Fibroblast of pulmonary artery (primary cell): ENCODE results near the gene NFATC1.

ENCODE experiments used
- DNase-seq: peaks from one replicate; pipeline ENCODE4 v3.0.0-alpha.2; 2010; ENCODE audit warnings: low read depth
- H3K4me3 ChIP-seq: replicated peaks from 2 replicates; pipeline ENCODE4 v1.5.1; 2011; ENCODE audit warnings: low read depth, mild to moderate bottlenecking, control low read depth, low read length, moderate library complexity
- TF ChIP-seq, protein P1 (sequence below): IDR thresholded peaks from 2 replicates; pipeline ENCODE4 v1.5.1; 2011; ENCODE audit warnings: mild to moderate bottlenecking, control low read depth, low read length, inconsistent platforms; ENCODE audit errors: missing control alignments

The NFATC1 gene

DNA sequence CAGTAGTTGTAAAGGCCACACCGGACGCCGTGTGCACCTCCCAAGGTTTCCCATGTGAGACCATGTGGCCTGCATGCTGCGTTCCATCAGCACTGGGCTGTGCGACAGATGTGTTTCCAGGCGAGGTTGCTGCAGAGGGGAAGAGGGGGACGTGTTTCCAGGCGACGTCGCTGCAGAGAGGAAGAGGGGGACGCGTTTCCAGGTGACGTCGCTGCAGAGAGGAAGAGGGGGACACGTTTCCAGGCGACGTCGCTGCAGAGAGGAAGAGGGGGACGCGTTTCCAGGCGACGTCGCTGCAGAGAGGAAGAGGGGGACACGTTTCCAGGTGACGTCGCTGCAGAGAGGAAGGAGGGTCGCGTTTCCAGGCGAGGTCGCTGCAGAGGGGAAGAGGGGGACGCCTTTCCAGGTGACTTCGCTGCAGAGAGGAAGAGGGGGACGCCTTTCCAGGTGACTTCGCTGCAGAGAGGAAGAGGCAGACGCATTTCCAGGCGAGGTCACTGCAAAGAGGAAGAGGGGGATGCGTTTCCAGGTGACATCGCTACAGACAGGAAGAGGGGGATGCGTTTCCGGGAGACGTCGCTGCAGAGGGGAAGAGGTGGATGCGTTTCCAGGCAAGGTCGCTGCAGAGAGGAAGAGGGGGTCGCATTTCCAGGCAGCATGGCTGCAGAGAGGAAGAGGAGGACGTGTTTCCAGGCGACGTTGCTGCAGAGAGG lies 24.5 kb downstream of the NFATC1 start:
- TF ChIP-seq, protein P1, sequence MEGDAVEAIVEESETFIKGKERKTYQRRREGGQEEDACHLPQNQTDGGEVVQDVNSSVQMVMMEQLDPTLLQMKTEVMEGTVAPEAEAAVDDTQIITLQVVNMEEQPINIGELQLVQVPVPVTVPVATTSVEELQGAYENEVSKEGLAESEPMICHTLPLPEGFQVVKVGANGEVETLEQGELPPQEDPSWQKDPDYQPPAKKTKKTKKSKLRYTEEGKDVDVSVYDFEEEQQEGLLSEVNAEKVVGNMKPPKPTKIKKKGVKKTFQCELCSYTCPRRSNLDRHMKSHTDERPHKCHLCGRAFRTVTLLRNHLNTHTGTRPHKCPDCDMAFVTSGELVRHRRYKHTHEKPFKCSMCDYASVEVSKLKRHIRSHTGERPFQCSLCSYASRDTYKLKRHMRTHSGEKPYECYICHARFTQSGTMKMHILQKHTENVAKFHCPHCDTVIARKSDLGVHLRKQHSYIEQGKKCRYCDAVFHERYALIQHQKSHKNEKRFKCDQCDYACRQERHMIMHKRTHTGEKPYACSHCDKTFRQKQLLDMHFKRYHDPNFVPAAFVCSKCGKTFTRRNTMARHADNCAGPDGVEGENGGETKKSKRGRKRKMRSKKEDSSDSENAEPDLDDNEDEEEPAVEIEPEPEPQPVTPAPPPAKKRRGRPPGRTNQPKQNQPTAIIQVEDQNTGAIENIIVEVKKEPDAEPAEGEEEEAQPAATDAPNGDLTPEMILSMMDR, result no peak
- DNase-seq, result no peak
- H3K4me3 ChIP-seq, result no peak overlapping the region

DNA sequence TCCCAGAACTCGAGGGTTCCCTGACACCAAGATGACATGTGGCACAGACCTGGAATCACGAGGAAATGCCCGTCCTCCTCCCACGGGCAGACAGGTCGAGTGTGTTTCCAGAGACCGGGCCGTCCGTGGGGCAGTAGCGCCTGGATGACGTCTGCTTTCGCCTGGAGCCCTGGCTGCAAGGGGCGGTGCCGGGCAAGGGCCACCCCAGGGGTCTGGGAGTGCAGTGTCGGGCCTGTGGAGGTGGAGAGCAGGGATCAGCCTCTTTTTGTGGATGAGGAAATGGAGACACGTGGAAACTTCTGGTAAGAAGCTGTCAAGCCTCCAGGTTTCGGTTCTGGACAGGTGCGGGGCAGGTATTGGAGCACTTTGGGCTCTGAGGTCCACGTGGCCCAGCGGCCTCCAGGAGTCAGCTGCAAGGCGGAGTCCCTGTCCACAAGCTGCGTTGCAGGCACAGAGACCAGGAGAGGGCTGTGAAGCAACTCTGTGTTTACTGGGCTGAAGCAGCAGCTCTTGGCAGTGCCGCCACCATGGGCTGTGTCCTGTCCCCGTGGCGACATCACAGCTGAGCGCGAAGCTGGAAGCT lies 25.6 kb downstream of the NFATC1 start:
- TF ChIP-seq, protein P1, result no peak
- DNase-seq, result no peak
- no peak overlapping the region for H3K4me3 ChIP-seq

DNA sequence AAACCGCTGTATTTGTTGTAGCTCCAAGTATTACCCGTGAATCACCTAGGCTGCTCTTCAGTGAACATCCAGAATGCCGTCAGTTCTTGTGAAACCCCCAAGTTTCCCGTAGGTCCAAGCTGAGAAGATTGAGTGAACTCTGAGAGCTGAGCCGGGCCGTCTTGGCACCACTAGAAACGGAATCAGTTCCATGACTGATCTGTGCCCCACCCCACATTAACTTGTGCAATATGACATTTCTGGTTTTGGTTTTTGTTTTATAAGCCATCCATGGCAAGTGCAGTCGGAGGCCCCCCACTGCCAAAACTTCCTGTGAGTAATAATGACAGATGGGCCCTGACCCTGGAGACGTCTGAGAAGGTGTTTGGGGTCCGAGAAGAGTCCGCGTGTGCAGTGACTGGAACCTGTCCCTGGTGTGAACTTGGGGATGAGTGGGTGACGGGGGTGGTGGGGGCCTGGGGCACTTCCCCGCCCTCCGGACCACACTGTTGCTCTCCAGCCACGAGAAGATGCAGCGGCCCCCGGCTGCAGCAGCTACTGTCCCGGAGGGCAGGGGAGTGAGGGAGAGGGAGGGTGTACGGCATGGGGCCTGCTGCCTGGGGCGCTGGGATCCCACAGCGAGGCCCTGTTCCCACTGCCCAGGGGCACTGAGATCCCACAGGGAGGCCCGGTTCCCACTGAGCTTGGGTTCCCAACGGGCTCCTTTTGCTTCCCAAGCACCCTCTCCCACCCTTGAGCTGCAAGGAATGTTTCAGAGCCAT lies 26.5 kb downstream of the NFATC1 start:
- DNase-seq, result no peak
- TF ChIP-seq, protein P1, result no peak
- H3K4me3 ChIP-seq, result no peak overlapping the region

DNA sequence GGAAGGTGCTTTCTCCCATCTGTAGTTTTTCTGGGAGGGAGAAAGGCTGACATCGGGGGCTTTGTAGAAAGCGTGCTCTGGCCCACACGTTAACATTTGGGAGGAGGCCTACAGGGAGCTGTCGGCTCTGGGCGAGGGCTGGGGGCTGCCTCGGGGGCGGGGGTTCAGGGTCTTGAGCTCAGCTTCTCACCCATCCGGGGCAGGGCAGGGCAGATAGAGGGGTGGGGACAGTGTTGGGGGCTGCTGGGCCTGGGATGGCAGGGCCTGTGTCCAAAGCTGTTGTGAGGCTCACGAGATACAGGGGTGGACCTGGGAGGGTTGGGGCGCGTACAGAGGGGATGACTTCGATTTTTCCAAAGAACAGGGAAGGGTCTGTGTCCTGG lies 27.0 kb downstream of the NFATC1 start:
- TF ChIP-seq, protein P1, result no peak
- no peak for DNase-seq
- no peak overlapping the region for H3K4me3 ChIP-seq

DNA sequence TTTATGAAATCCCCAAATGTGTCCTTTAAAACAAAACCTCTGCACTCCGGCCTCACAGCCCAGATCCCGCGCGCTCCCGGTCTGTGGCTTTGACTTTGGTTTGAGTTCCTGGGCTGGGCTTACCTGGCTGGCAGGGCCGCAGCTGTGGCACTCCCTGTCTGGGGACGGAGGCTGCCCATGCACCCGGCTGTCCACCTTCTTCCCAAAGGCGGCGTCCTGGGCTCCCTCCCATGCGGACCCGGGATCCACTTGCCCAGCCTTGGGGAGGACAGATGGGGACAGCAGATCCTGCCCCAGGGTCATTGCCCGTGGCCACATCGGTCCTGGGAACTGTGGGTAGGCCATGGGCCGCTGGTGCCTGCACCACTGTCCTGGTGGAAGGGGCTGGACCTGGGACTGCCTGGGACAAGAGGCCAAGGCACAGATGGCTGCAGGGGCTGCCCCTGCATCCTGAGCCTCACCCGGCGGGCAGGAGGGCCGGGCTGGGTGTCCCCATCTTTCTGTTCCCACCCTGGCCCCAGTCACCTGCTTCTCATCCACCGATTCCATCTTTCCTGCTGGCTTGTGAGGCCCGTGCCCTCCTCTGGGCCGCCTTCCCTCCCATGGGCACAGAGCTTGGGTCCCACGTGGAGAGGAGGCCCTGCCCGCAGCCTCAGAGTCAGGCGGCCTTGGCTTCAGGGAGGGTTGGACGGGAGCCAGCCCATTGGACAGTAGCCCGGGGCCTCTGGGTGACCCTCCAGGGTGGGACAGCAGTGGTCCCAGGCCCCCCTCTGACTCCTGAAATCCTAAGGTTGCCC lies 27.7 kb downstream of the NFATC1 start:
- no peak for DNase-seq
- no peak overlapping the region for H3K4me3 ChIP-seq
- TF ChIP-seq, protein P1, result no peak

DNA sequence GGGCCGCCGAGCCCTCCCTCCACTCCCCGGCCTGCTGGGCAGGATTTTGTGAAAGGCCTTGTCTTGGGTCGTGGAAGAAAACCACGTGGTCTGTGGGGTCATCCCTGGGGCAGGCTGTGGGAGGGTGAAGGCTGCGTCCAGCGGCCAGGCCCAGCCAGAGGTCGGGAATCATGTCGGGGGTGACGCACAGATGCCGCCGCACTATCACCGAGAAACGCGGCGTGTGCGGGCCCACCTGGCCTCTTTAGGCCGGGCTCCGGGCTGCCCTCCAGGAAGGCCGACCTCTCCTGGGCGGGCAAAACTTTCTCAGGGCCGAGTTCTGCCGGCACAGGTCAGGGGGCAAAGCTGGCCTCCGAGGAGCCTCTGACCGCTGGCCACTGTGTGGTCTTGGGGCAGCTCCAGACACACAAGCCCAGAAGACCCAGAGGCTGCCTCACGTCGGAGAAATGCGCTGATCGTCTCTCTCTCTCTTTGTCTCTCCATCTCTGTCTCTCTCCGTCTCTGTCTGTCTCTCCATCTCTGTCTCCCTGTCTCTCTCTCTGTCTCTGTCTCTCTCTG lies 28.4 kb downstream of the NFATC1 start:
- TF ChIP-seq, protein P1, result no peak

More for the DNA sequence above, 28.4 kb downstream of the NFATC1 start:
- no peak for DNase-seq
- H3K4me3 ChIP-seq, result no peak overlapping the region
